DND-41 (cell line): ENCODE results near the gene TSGA10.

Experiments
- ATAC-seq: fragments of 200-7000 bp; cut with Tn5 transposase; 3 replicates; pipeline ENCODE4 v1.9.1; 2021; ENCODE audit warnings: low read depth; ENCODE audit not compliant: insufficient read depth
- DNase-seq: peaks from one replicate; pipeline ENCODE4 v3.0.0-alpha.2; 2020
- H2AFZ ChIP-seq: 2 replicates; pipeline ENCODE4 v1.6.0; 2012; ENCODE audit warnings: low read depth, low read length
- H3K27ac ChIP-seq: 2 replicates; pipeline ENCODE4 v1.5.1; 2012; ENCODE audit warnings: low read length, inconsistent platforms
- H3K27me3 ChIP-seq: fragments of 200-600 bp; sonication (generic); 2 replicates; pipeline ENCODE4 v1.6.0; 2012; ENCODE audit warnings: low read length, mild to moderate bottlenecking, inconsistent platforms; ENCODE audit not compliant: insufficient read depth, poor library complexity
- H3K36me3 ChIP-seq: 2 replicates; pipeline ENCODE4 v1.5.1; 2012; ENCODE audit warnings: low read length, inconsistent platforms; ENCODE audit not compliant: insufficient read depth
- H3K4me1 ChIP-seq: 2 replicates; pipeline ENCODE4 v1.5.1; 2012; ENCODE audit warnings: mild to moderate bottlenecking, low read length; ENCODE audit not compliant: insufficient read depth
- H3K4me2 ChIP-seq: 2 replicates; pipeline ENCODE4 v1.6.0; 2012; ENCODE audit warnings: mild to moderate bottlenecking, moderate library complexity, low read length, inconsistent platforms; ENCODE audit not compliant: insufficient read depth
- H3K4me3 ChIP-seq, 2 experiments: fragments of 200-600 bp in 1 of 2; shearing (Covaris generic) in 1 of 2; 2 replicates each; pipeline ENCODE4 v1.5.1; 2012 to 2016; ENCODE audit warnings: inconsistent platforms in 2 of 2, low read length in 2 of 2, mild to moderate bottlenecking in 2 of 2, low read depth in 1 of 2, moderate library complexity in 1 of 2
- H3K79me2 ChIP-seq: 2 replicates; pipeline ENCODE4 v1.6.0; 2012; ENCODE audit warnings: low read length, inconsistent platforms; ENCODE audit not compliant: insufficient read depth
- H3K9ac ChIP-seq: 2 replicates; pipeline ENCODE4 v1.6.0; 2012; ENCODE audit warnings: low read depth, mild to moderate bottlenecking, inconsistent platforms, low read length, moderate library complexity
- H3K9me3 ChIP-seq: 2 replicates; pipeline ENCODE4 v1.5.1; 2012; ENCODE audit warnings: low read length, moderate library complexity, mild to moderate bottlenecking, inconsistent platforms; ENCODE audit not compliant: insufficient read depth, severe bottlenecking
- H4K20me1 ChIP-seq: 2 replicates; pipeline ENCODE4 v1.6.0; 2012; ENCODE audit warnings: low read length; ENCODE audit not compliant: insufficient read depth
- CTCF ChIP-seq: IDR thresholded peaks from 2 replicates; pipeline ENCODE4 v1.5.1; 2012; ENCODE audit warnings: borderline replicate concordance, low read length, moderate library complexity, mild to moderate bottlenecking; ENCODE audit not compliant: poor library complexity, severe bottlenecking; ENCODE audit errors: extremely low read depth
- EZH2 ChIP-seq: IDR thresholded peaks from 3 replicates; pipeline ENCODE4 v1.6.1; 2012; ENCODE audit warnings: borderline replicate concordance, low read depth, mild to moderate bottlenecking, moderate library complexity, low read length, inconsistent platforms; ENCODE audit not compliant: severe bottlenecking

The TSGA10 gene

DNA sequence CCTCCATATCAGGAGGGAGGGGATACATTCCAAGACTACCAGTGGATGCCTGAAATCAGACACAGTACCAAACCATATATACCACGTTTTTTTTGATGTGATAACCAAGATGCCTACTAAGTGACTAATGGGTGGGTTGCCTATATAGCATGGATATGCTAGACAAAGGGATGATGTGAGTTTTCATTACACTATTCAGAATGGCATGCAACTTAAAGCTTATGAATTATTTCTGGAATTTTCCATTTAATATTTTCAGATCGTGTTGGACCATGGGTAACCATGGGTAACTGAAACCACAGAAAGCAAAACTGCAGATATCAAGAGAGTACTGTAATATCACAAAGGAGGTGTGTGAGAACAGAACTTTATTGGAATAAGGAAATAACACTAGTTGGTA is 179.1 kb downstream of the TSGA10 start:
- ATAC-seq (no peak), DNase-seq (no peak)
- peaks cover 6% of the 10 kb centered on the region for H3K9me3 ChIP-seq
- no peak overlapping the region for H3K27ac ChIP-seq
- H3K4me3 ChIP-seq: no peak overlapping the region
- H3K27me3 ChIP-seq: no peaks in the 10 kb centered on the region
- H3K9ac ChIP-seq: no peak overlapping the region
- H3K79me2 ChIP-seq: no peaks in the 10 kb centered on the region
- no peak overlapping the region for H3K4me2 ChIP-seq
- no peaks in the 10 kb centered on the region for H4K20me1 ChIP-seq
- no peak overlapping the region for H2AFZ ChIP-seq
- H3K4me1 ChIP-seq: no peaks in the 10 kb centered on the region
- no peak for TF ChIP-seq CTCF
- TF ChIP-seq EZH2: no peak
- no peaks in the 10 kb centered on the region for H3K36me3 ChIP-seq

DNA sequence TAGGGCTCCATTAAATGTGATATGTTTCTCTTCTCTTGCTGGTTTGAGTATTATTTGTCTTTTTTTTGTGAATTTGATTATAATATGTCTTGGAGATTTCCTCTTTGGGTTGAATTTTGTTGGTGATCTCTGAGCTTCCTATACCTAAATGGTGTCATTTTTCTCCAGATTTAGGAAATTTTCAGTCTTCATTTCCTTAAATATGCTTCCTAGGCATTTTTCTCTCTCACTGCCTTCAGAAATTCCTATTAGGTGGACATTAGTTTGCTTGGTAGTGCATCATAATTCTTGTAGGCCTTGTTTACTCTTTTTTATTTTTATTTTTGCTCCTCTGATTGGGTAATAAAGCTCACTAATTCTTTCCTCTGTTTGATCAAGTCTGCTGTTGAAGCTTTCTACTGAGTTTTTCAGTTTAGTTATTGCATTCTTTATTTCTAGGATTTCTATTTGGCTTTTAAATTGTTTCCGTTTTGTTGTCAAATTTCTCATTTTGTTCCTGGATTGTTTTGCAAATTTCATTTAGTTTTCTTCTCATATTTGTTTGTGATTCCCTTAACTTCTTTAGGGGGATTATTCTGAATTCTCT is 182.1 kb downstream of the TSGA10 start:
- Histone ChIP-seq H3K36me3 (no peaks in the 10 kb centered on the region), H3K9me3 (peaks cover 6% of the 10 kb centered on the region), H4K20me1 (no peaks in the 10 kb centered on the region), H2AFZ (no peak overlapping the region), H3K4me1 (no peaks in the 10 kb centered on the region), H3K4me3 (no peak overlapping the region), H3K9ac (no peak overlapping the region), H3K27ac (no peak overlapping the region), H3K27me3 (no peaks in the 10 kb centered on the region), H3K79me2 (no peaks in the 10 kb centered on the region), H3K4me2 (no peak overlapping the region)
- ATAC-seq (no peak), DNase-seq (no peak)
- TF ChIP-seq CTCF (no peak), EZH2 (no peak)

DNA sequence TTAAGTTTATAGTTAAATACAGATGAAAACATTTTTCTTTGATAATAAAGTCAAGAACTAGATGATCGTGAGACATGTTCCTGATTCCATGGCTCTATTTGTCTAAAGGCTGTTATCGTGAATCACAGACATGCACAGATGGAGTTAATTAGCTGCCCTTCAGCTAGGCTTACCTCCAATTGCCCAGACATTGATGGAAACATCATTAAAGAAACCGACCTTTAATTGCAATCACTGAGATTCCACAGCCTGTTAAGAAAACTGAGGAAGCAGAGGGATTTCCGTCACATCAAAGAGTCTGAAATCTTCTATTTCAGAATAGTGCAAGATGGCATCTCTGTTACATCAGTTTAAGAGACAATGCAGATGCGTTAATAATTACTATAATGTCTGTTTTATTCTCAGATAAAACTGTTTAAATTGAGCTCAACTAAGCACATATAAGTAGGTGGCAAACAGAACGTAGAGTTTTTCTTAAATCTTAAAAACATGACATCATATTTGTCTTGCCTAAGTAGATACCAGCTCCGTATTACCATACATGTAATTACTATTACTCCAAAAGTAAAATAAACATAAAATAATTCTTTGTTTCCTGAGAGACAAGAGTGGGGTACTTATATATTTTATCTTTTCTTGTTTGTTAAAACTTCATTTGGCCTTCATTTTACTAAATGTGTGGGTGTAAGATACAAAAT is 194.8 kb downstream of the TSGA10 start:
- no peak overlapping the region for H2AFZ ChIP-seq
- H3K9ac ChIP-seq: no peak overlapping the region
- no peaks in the 10 kb centered on the region for H3K27me3 ChIP-seq
- H3K4me1 ChIP-seq: no peaks in the 10 kb centered on the region
- no peaks in the 10 kb centered on the region for H3K9me3 ChIP-seq
- no peaks in the 10 kb centered on the region for H3K36me3 ChIP-seq
- no peak overlapping the region for H3K27ac ChIP-seq
- no peak for TF ChIP-seq EZH2
- no peak for TF ChIP-seq CTCF
- H3K4me2 ChIP-seq: no peak overlapping the region
- H4K20me1 ChIP-seq: no peaks in the 10 kb centered on the region
- ATAC-seq: no peak
- H3K79me2 ChIP-seq: no peaks in the 10 kb centered on the region
- no peak for DNase-seq
- no peak overlapping the region for H3K4me3 ChIP-seq
